Thoracic aorta (tissue), 2 donors: ENCODE data around the gene OTOF. TPM values are rescaled to one million over a fixed set of nuclear protein-coding genes. Genes with fewer than 3 reads are reported as not detected.

ENCODE experiments used
- ATAC-seq: fragments of 150-250 bp; one replicate; pipeline ENCODE4 v1.8.0; 2017; ENCODE audit warnings: low read depth; ENCODE audit not compliant: insufficient number of reproducible peaks, low FRiP score
- DNase-seq: peaks from one replicate; pipeline ENCODE4 v3.0.0-alpha.2; 2020; ENCODE audit warnings: low spot score
- H3K27ac ChIP-seq, 2 donors: fragments of 200-600 bp; sonication (generic); 1 replicate in 1 of 2; 2 replicates in 1 of 2; pipeline ENCODE4 v1.5.1; 2016; ENCODE audit warnings: mild to moderate bottlenecking in 2 of 2, moderate library complexity in 2 of 2
- H3K27me3 ChIP-seq: fragments of 200-600 bp; sonication (generic); replicated peaks from 2 replicates; pipeline ENCODE4 v1.6.0; 2016; ENCODE audit warnings: mild to moderate bottlenecking; ENCODE audit not compliant: insufficient read depth
- H3K36me3 ChIP-seq: fragments of 200-600 bp; sonication (generic); one replicate; pipeline ENCODE4 v1.5.1; 2016
- H3K4me1 ChIP-seq, 2 donors: fragments of 200-600 bp; sonication (generic); 1 replicate in 1 of 2; 2 replicates in 1 of 2; pipeline versions ENCODE4 v1.5.1 to v1.6.0; 2016; ENCODE audit warnings: low read depth in 2 of 2, mild to moderate bottlenecking in 1 of 2; ENCODE audit not compliant: control insufficient read depth in 1 of 2
- H3K4me3 ChIP-seq: fragments of 200-600 bp; sonication (generic); 2 replicates; pipeline ENCODE4 v1.5.1; 2016; ENCODE audit warnings: mild to moderate bottlenecking
- H3K9me3 ChIP-seq: fragments of 200-600 bp; sonication (generic); 2 replicates; pipeline ENCODE4 v1.5.1; 2016
- total RNA-seq, 2 donors: library from RNA; depleted of rRNA; stranded (reverse); fragments of >200 nt; gene quantifications; one replicate each; pipeline versions ENCODE4 v1.1.0 to v1.2.3, GENCODE V29; 2016
- TF ChIP-seq, protein P1 (sequence below): fragments of 200-600 bp; sonication (generic); IDR thresholded peaks from one replicate; pipeline ENCODE4 v1.5.1; 2019; ENCODE audit warnings: antibody characterized with exemption

The OTOF gene
- total RNA-seq, 2 donors from 2014 or later: 0.28 TPM; not detected in 1

GRCh38 chr2:26423750-26424149, 54.2 kb downstream of the OTOF start:
- no peak overlapping the region for H3K27ac ChIP-seq
- TF ChIP-seq, protein P1, sequence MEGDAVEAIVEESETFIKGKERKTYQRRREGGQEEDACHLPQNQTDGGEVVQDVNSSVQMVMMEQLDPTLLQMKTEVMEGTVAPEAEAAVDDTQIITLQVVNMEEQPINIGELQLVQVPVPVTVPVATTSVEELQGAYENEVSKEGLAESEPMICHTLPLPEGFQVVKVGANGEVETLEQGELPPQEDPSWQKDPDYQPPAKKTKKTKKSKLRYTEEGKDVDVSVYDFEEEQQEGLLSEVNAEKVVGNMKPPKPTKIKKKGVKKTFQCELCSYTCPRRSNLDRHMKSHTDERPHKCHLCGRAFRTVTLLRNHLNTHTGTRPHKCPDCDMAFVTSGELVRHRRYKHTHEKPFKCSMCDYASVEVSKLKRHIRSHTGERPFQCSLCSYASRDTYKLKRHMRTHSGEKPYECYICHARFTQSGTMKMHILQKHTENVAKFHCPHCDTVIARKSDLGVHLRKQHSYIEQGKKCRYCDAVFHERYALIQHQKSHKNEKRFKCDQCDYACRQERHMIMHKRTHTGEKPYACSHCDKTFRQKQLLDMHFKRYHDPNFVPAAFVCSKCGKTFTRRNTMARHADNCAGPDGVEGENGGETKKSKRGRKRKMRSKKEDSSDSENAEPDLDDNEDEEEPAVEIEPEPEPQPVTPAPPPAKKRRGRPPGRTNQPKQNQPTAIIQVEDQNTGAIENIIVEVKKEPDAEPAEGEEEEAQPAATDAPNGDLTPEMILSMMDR: no peak
- H3K9me3 ChIP-seq: no peaks in the 10 kb centered on the region
- no peaks in the 10 kb centered on the region for H3K36me3 ChIP-seq
- no peaks in the 10 kb centered on the region for H3K27me3 ChIP-seq
- no peak for DNase-seq
- ATAC-seq: no peak
- H3K4me1 ChIP-seq: no peaks in the 10 kb centered on the region
- H3K4me3 ChIP-seq: no peak overlapping the region

GRCh38 chr2:26422947-26423629, 54.8 kb downstream of the OTOF start:
- Histone ChIP-seq H3K9me3 (no peaks in the 10 kb centered on the region), H3K27me3 (no peaks in the 10 kb centered on the region), H3K36me3 (no peaks in the 10 kb centered on the region), H3K4me3 (no peak overlapping the region), H3K4me1 (no peaks in the 10 kb centered on the region), H3K27ac (no peak overlapping the region)
- TF ChIP-seq, protein P1: no peak
- no peak for DNase-seq
- no peak for ATAC-seq

GRCh38 chr2:26421961-26422360, 56.0 kb downstream of the OTOF start:
- no peak for ATAC-seq
- no peaks in the 10 kb centered on the region for H3K36me3 ChIP-seq
- no peak overlapping the region for H3K4me3 ChIP-seq
- no peak for DNase-seq
- H3K27me3 ChIP-seq: no peaks in the 10 kb centered on the region
- H3K9me3 ChIP-seq: no peaks in the 10 kb centered on the region
- H3K4me1 ChIP-seq: no peaks in the 10 kb centered on the region
- no peak overlapping the region for H3K27ac ChIP-seq
- TF ChIP-seq, protein P1: no peak

GRCh38 chr2:26414311-26414710, 63.6 kb downstream of the OTOF start:
- Histone ChIP-seq H3K9me3 (no peaks in the 10 kb centered on the region), H3K36me3 (no peaks in the 10 kb centered on the region), H3K27ac (no peak overlapping the region), H3K4me3 (no peak overlapping the region), H3K4me1 (no peaks in the 10 kb centered on the region), H3K27me3 (no peaks in the 10 kb centered on the region)
- TF ChIP-seq, protein P1: no peak
- DNase-seq (no peak), ATAC-seq (no peak)

DNA sequence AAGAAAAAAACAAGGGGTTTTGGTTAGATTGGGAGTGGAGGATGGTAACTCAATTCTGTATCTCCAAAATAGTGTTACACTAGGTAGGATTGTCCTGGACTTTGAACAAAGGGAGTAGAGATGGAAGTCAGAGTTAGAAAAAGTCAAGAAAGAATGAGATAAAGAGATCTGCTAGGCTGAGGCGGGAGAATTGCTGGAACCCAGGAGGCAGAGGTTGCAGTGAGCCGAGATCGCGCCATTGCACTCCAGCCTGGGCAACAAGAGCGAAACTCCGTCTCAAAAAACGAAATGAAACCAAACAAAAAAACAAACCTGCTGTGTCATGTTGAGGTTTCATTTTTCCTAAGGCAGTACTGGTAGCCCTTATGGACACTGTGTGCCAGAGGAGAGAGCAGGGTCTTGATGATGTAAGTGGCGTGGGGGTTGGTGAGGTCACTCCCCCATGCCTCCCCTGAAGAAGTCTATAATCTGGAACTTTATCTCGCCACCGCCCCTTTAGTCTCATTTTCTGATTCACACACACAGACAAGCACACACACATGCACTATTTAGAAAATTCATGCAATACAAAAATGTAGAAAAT, 65.7 kb downstream of the OTOF start:
- Histone ChIP-seq H3K27me3 (no peaks in the 10 kb centered on the region), H3K27ac (no peak overlapping the region), H3K4me3 (peak overlapping the region; percentile 56), H3K9me3 (no peaks in the 10 kb centered on the region), H3K4me1 (no peaks in the 10 kb centered on the region), H3K36me3 (no peaks in the 10 kb centered on the region)
- DNase-seq: no peak
- TF ChIP-seq, protein P1: no peak
- no peak for ATAC-seq
